MM.1S (cell line): ENCODE results near the gene N4BP2L2.

Experiments
- EZH2 ChIP-seq: fragments of 300-600 bp; sonication (generic); optimal IDR thresholded peaks from 2 replicates; pipeline ENCODE3; 2017; ENCODE audit warnings: low read depth, mild to moderate bottlenecking, antibody characterized with exemption, low read length, mixed read lengths
- TF ChIP-seq, protein P1 (sequence below): fragments of 300-600 bp; sonication (generic); IDR thresholded peaks from 2 replicates; pipeline ENCODE4 v1.5.1; 2016; ENCODE audit warnings: antibody characterized with exemption, low read length, mixed read lengths

DNA sequence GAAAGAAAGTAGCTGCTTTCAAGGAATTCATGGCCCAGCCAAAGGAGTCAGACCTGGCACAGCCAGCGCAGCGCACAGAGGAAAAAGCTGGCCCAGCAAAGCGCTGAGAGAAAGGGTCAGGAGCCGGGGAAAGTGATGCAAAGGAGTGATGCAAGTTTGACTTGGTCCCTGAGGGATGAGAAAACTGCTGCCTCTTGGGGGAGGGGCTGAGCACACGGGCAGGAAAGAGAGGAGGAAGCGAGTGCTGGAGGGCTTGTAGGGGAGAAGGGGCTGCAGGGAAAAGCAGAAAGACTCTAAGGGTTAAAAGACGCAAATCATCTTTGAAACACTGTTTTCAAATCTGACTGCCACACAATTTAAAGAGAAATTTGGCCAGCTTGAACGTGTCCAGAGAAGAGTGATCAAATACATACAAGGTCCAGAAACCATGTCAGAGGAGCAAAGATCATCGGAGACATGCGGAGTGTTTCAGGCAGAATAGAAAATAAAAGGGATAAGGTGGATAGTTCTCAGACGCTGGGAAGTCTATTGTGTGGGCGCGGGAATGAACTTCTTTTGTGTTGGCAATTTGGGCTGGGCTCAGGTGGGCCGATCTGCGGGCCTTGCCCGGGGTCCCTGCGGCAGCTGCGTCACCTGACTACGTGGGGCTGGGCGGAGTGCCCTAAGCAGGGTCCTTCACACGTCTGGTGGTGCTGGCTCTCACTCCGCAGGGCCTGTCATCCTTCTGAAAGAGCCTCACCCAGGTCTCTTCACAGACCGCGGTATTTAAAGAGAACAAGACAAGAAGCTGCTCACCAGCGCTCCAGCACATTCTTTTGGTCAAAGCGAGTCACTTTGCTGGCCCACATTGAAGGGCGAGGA is 128.8 kb downstream of the N4BP2L2 start:
- TF ChIP-seq, protein P1, sequence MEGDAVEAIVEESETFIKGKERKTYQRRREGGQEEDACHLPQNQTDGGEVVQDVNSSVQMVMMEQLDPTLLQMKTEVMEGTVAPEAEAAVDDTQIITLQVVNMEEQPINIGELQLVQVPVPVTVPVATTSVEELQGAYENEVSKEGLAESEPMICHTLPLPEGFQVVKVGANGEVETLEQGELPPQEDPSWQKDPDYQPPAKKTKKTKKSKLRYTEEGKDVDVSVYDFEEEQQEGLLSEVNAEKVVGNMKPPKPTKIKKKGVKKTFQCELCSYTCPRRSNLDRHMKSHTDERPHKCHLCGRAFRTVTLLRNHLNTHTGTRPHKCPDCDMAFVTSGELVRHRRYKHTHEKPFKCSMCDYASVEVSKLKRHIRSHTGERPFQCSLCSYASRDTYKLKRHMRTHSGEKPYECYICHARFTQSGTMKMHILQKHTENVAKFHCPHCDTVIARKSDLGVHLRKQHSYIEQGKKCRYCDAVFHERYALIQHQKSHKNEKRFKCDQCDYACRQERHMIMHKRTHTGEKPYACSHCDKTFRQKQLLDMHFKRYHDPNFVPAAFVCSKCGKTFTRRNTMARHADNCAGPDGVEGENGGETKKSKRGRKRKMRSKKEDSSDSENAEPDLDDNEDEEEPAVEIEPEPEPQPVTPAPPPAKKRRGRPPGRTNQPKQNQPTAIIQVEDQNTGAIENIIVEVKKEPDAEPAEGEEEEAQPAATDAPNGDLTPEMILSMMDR, result no peak
- no peak for TF ChIP-seq EZH2
